SK-N-SH treated with all-trans-retinoic acid at 6 μM for 48 hours (cell line): ENCODE data around the gene ST3GAL6.

Source experiments
- BACH2 ChIP-seq: fragments of 250-450 bp; sonication (Bioruptor Pico); IDR thresholded peaks from 2 replicates; pipeline ENCODE4 v1.9.0; 2021; ENCODE audit warnings: mild to moderate bottlenecking, borderline replicate concordance
- CREB5 ChIP-seq: fragments of 250-450 bp; sonication (Bioruptor Pico); IDR thresholded peaks from 2 replicates; pipeline ENCODE4 v1.5.1; 2020; ENCODE audit warnings: low read depth, mild to moderate bottlenecking, moderate library complexity
- OSR1 ChIP-seq: fragments of 250-450 bp; sonication (Bioruptor Pico); IDR thresholded peaks from 2 replicates; pipeline ENCODE4 v1.8.0; 2022; ENCODE audit warnings: moderate library complexity, mild to moderate bottlenecking, inconsistent platforms
- PATZ1 ChIP-seq: fragments of 250-450 bp; sonication (Bioruptor Pico); IDR thresholded peaks from 2 replicates; pipeline ENCODE4 v1.8.0; 2020; ENCODE audit warnings: mild to moderate bottlenecking, moderate library complexity, borderline replicate concordance
- TOX ChIP-seq: fragments of 250-450 bp; sonication (Bioruptor Pico); IDR thresholded peaks from 2 replicates; pipeline ENCODE4 v1.8.0; 2021; ENCODE audit warnings: mild to moderate bottlenecking, moderate library complexity, borderline replicate concordance
- ZC3H10 ChIP-seq: fragments of 250-450 bp; sonication (Bioruptor Pico); IDR thresholded peaks from 2 replicates; pipeline ENCODE4 v1.5.1; 2021; ENCODE audit warnings: mild to moderate bottlenecking, moderate library complexity

- TF ChIP-seq BACH2 (CRISPR knock-in tag) (no peak), OSR1 (CRISPR knock-in tag) (no peak), ZC3H10 (CRISPR knock-in tag) (no peak), PATZ1 (CRISPR knock-in tag) (no peak), CREB5 (CRISPR knock-in tag) (no peak), TOX (CRISPR knock-in tag) (no peak)
Measured at GRCh38 chr3:98739266-98739665, 23.9 kb upstream of the ST3GAL6 start.
